Measurements from ENCODE around the gene MED28. TPM values are rescaled to one million over a fixed set of nuclear protein-coding genes. Genes with fewer than 3 reads are reported as not detected.
"Not testable (repeated sequence)": the region's sequence is repeated elsewhere in the genome, so short reads cannot be mapped to it uniquely, and the experiment has no call there.

Gene MED28
- total RNA-seq, 2 donors from 2014 or later, result 8.8 to 19.8 TPM

DNA sequence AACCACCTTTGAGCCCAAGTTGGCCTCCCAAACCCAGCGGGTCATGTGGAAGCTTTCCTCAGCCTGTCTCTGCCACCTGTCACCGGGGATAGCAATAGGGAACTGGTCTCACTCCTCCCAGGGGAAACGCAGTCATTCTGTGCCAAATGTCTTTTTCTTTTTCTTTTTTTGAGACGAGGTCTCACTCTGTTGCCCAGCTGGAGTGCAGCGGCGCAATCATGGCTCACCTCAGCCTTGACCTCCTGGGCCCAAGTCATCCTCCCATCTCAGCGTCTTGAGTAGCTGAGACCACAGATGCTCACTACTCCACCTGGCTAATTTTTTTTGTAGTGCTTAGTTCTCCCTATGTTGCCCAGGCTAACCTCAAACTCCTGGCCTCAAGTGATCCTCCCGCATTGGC lies 40.3 kb downstream of the MED28 start:
- H3K4me1 ChIP-seq, result no peaks in the 10 kb centered on the region
- ATAC-seq (no peak), DNase-seq (no peak)
- H3K27me3 ChIP-seq, result no peaks in the 10 kb centered on the region
- no peaks in the 10 kb centered on the region for H3K36me3 ChIP-seq (replicated peaks in 1 of 2; ENCODE audit: insufficient read depth in 1 of 2, low read depth in 2 of 2)
- intact Hi-C loops (cut with DNase I), result no loop called here
- no peaks in the 10 kb centered on the region for H3K9me3 ChIP-seq
- no peak for TF ChIP-seq POLR2A (IDR thresholded peaks at IDR 0.05)
- TF ChIP-seq, protein P1, sequence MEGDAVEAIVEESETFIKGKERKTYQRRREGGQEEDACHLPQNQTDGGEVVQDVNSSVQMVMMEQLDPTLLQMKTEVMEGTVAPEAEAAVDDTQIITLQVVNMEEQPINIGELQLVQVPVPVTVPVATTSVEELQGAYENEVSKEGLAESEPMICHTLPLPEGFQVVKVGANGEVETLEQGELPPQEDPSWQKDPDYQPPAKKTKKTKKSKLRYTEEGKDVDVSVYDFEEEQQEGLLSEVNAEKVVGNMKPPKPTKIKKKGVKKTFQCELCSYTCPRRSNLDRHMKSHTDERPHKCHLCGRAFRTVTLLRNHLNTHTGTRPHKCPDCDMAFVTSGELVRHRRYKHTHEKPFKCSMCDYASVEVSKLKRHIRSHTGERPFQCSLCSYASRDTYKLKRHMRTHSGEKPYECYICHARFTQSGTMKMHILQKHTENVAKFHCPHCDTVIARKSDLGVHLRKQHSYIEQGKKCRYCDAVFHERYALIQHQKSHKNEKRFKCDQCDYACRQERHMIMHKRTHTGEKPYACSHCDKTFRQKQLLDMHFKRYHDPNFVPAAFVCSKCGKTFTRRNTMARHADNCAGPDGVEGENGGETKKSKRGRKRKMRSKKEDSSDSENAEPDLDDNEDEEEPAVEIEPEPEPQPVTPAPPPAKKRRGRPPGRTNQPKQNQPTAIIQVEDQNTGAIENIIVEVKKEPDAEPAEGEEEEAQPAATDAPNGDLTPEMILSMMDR (IDR thresholded peaks at IDR 0.05), result no peak
- WGBS, 2 donors, result 65 to 67% methylated on average over 8 of the region's 8 CpGs
- H3K4me3 ChIP-seq, result no peak overlapping the region
- no peak overlapping the region for H3K27ac ChIP-seq

DNA sequence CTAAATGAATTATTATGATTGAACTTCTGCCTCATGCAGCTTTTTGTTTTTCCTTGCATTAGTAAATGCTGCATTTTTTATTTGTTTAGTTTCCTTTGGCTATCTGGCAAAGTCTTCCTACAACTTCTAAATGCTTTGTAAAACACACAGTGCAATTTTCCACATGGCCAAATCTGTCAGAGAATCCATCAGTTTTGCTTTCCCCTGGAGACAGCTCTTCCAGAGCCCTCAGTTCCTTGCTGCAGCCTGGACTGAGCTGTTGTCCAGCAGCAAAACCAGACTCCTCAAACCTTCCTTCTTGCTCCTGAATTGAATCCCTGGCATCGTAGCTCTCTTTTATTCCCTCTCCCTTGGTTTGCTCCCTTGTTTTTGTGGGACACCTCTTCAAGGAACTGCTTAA lies 42.6 kb downstream of the MED28 start:
- DNase-seq (no peak), ATAC-seq (no peak)
- H3K9me3 ChIP-seq, result no peaks in the 10 kb centered on the region
- H3K4me3 ChIP-seq, result no peak overlapping the region
- 57 to 62% methylated on average over 1 of the region's 1 CpG for WGBS, 2 donors
- no peak overlapping the region for H3K27ac ChIP-seq
- intact Hi-C loops (cut with DNase I), result no loop called here
- H3K4me1 ChIP-seq, result no peaks in the 10 kb centered on the region
- TF ChIP-seq, protein P1 (IDR thresholded peaks at IDR 0.05), result no peak
- TF ChIP-seq POLR2A (IDR thresholded peaks at IDR 0.05), result no peak
- H3K36me3 ChIP-seq (replicated peaks in 1 of 2; ENCODE audit: insufficient read depth in 1 of 2, low read depth in 2 of 2), result no peaks in the 10 kb centered on the region
- no peaks in the 10 kb centered on the region for H3K27me3 ChIP-seq

DNA sequence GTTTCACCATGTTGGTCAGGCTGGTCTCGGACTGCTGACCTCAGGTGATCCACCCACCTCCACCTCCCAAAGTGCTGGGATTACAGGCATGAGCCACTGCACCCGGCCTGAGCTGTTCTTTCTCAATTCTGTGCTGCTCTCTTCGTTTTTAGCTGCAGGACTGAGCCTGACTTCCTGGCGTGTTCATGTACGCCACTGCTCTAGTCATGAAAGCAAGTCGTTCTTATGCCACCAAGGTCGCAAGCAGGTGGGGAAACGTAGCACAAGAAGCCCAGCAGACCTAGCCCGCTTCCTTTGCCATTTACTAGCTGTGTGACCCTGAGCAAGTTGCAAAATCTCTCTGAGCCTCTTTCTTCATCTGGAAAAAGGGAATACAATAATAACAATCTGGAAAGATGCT lies 43.4 kb downstream of the MED28 start:
- ATAC-seq (no peak), DNase-seq (no peak)
- intact Hi-C loops (cut with DNase I), result no loop called here
- Histone ChIP-seq H3K27ac (no peak overlapping the region), H3K27me3 (no peaks in the 10 kb centered on the region), H3K4me1 (no peaks in the 10 kb centered on the region), H3K9me3 (no peaks in the 10 kb centered on the region), H3K36me3 (replicated peaks in 1 of 2; ENCODE audit: insufficient read depth in 1 of 2, low read depth in 2 of 2) (no peaks in the 10 kb centered on the region), H3K4me3 (no peak overlapping the region)
- TF ChIP-seq, protein P1 (IDR thresholded peaks at IDR 0.05), result no peak
- no peak for TF ChIP-seq POLR2A (IDR thresholded peaks at IDR 0.05)
- WGBS, 2 donors, result 52 to 54% methylated on average over 8 to 9 of the region's 9 CpGs

DNA sequence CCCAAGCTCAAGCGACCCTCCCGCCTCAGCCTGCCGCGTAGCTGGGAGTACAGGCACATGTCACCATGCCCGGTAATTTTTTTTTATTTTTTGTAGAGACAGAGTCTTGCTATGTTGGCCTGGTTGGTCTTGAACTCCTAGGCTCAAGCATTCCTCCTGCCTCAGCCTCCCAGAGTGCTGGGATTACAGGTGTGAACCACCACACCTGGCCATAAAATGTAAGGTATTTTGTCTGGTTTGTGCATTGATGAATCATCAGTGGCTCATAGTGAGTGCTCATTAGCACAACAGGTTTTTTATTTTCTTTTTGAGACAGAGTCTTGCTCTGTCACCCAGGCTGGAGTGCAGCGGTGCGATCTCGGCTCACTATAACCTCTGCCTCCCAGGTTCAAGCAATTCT lies 44.8 kb downstream of the MED28 start:
- H3K36me3 ChIP-seq (replicated peaks in 1 of 2; ENCODE audit: insufficient read depth in 1 of 2, low read depth in 2 of 2); H3K4me1 ChIP-seq; H3K27me3 ChIP-seq; H3K4me3 ChIP-seq; DNase-seq; H3K9me3 ChIP-seq; H3K27ac ChIP-seq; intact Hi-C loops (cut with DNase I); ATAC-seq: not testable (repeated sequence)
- WGBS, 2 donors, result 90 to 91% methylated on average over 8 of the region's 8 CpGs

DNA sequence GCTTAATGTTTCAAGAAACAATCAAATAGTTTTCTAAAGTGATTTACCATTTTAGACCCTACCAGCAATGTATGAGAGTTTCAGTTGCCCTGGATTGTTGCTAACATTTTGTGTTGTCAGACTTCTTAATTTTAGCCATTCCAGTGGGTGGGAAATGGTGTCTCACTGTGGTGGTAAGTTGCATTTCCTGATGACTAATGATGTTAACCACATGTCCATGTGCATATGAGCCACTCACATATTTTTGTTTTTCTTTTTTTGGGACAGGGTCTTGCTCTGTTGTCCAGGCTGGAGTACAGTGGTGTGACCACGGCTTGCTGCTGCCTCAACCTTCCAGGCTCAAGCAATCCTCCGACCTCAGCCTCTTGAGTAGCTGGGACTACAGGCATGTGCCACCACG lies 48.3 kb downstream of the MED28 start:
- Histone ChIP-seq H3K27me3 (no peaks in the 10 kb centered on the region), H3K27ac (no peak overlapping the region), H3K9me3 (no peaks in the 10 kb centered on the region), H3K4me1 (peaks cover 6% of the 10 kb centered on the region), H3K4me3 (no peak overlapping the region), H3K36me3 (replicated peaks in 1 of 2; ENCODE audit: insufficient read depth in 1 of 2, low read depth in 2 of 2) (no peaks in the 10 kb centered on the region)
- no peak for ATAC-seq
- WGBS, 2 donors, result 90 to 92% methylated on average over 3 of the region's 3 CpGs
- TF ChIP-seq POLR2A (IDR thresholded peaks at IDR 0.05), result no peak
- TF ChIP-seq, protein P1 (IDR thresholded peaks at IDR 0.05), result no peak
- DNase-seq, result no peak
- intact Hi-C loops (cut with DNase I), result no loop called here

Measured in body of pancreas (tissue), 4 donors.